ENCODE data around the gene ZNF879.

The ZNF879 gene

GRCh38 chr5:179006564-179006963, 17.0 kb upstream of the ZNF879 start:
- in situ Hi-C loops (cut with HindIII; ENCODE audit: low sequenced_read_pairs) = no loop called here

- in situ Hi-C loops (cut with HindIII; ENCODE audit: low sequenced_read_pairs) = no loop called here
Measured at GRCh38 chr5:179008667-179009066, 14.9 kb upstream of the ZNF879 start.

- in situ Hi-C loops (cut with HindIII; ENCODE audit: low sequenced_read_pairs) = loop anchor here (5.0 kb wide), 1 partner anchor 66 kb away; no protein-coding TSS in a partner anchor
Measured at GRCh38 chr5:179033004-179033580, 9.5 kb downstream of the ZNF879 start.

- in situ Hi-C loops (cut with HindIII; ENCODE audit: low sequenced_read_pairs) = no loop called here
Measured at GRCh38 chr5:179044765-179045164, 21.2 kb downstream of the ZNF879 start.

GRCh38 chr5:179051784-179052183, 28.2 kb downstream of the ZNF879 start:
- in situ Hi-C loops (cut with HindIII; ENCODE audit: low sequenced_read_pairs) = no loop called here

- in situ Hi-C loops (cut with HindIII; ENCODE audit: low sequenced_read_pairs) = no loop called here
Measured at GRCh38 chr5:179054036-179054785, 30.6 kb downstream of the ZNF879 start.

GRCh38 chr5:179054876-179055275, 31.3 kb downstream of the ZNF879 start:
- in situ Hi-C loops (cut with HindIII; ENCODE audit: low sequenced_read_pairs) = no loop called here

- in situ Hi-C loops (cut with HindIII; ENCODE audit: low sequenced_read_pairs) = no loop called here
Measured at GRCh38 chr5:179055436-179055835, 31.8 kb downstream of the ZNF879 start.

- in situ Hi-C loops (cut with HindIII; ENCODE audit: low sequenced_read_pairs) = no loop called here
Measured at GRCh38 chr5:179055841-179056240, 32.2 kb downstream of the ZNF879 start.

GRCh38 chr5:179060116-179061008, 36.8 kb downstream of the ZNF879 start, which contains the start of gene ZNF354C:
Gene ZNF354C (plus strand): TSS chr5:179060373. CDS start chr5:179062069, 1,696 bp downstream.
- in situ Hi-C loops (cut with HindIII; ENCODE audit: low sequenced_read_pairs) = no loop called here

GRCh38 chr5:179061025-179061424, 37.4 kb downstream of the ZNF879 start:
- in situ Hi-C loops (cut with HindIII; ENCODE audit: low sequenced_read_pairs) = no loop called here

GRCh38 chr5:179065703-179066102, 42.1 kb downstream of the ZNF879 start:
- in situ Hi-C loops (cut with HindIII; ENCODE audit: low sequenced_read_pairs) = no loop called here

GRCh38 chr5:179079165-179079987, 55.8 kb downstream of the ZNF879 start:
- in situ Hi-C loops (cut with HindIII; ENCODE audit: low sequenced_read_pairs) = no loop called here

GRCh38 chr5:179080724-179081123, 57.1 kb downstream of the ZNF879 start:
- in situ Hi-C loops (cut with HindIII; ENCODE audit: low sequenced_read_pairs) = no loop called here

Data from endothelial cell of hepatic sinusoid (primary cell).